ENCODE results near the gene ADAT3.

GRCh38 chr19:1922803-1923202 is 17.6 kb downstream of the ADAT3 start:
- TF ChIP-seq CTCF (IDR thresholded peaks at IDR 0.05) (no peak), EZH2phosphoT487 (IDR thresholded peaks at IDR 0.05) (no peak)
